Medulla oblongata (tissue), 1 donor: ENCODE measurements around the gene OR52K1.
A peak's percentile ranks its signal among the peaks of the same experiment; 100 is the strongest.
"Not testable (repeated sequence)": the region's sequence is repeated elsewhere in the genome, so short reads cannot be mapped to it uniquely, and the experiment has no call there.

Experiments
- DNase-seq: peaks from one replicate; pipeline ENCODE4 v3.0.0-alpha.2; 2015; ENCODE audit errors: extremely low spot score

Gene OR52K1

DNA sequence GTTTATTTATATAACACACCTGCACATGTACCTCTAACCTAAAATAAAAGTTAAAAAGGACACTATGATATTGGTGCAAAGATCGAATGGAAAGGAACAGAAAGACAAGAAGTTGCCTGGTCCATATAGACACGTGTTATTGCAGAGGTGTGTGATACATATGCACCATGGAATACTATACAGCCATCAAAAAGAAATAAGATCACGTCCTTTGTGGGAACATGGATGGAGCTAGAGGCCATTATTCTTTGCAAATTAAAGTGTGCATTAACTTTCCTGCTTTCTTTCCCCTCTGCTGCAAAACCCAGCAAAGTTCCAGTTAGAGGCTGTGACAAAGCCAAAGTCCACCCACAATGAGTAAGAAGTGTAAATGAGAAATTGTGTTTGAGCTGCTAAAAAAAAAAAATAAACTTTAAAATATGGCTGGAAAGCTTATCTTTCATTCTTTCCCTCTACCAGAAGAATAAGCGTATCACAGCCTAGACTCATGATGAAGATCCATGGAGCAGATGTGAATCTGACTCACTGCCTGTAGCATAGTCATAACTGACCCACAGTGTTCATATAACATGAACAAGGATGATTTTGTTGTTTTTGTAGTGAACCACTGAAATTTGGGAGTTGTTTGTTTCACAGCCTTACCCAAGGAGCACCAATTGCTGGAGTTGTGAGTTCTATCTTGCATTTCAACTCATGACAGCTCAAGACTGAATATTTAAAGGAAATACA lies 9.6 kb downstream of the OR52K1 start:
- no peak for DNase-seq

GRCh38 chr11:4493480-4493818 lies 11.0 kb downstream of the OR52K1 start:
- DNase-seq = no peak

GRCh38 chr11:4495487-4495886 lies 13.0 kb downstream of the OR52K1 start:
- DNase-seq = no peak

GRCh38 chr11:4495986-4496385 lies 13.5 kb downstream of the OR52K1 start:
- DNase-seq = no peak

GRCh38 chr11:4496557-4497248 lies 14.3 kb downstream of the OR52K1 start:
- DNase-seq = no peak

DNA sequence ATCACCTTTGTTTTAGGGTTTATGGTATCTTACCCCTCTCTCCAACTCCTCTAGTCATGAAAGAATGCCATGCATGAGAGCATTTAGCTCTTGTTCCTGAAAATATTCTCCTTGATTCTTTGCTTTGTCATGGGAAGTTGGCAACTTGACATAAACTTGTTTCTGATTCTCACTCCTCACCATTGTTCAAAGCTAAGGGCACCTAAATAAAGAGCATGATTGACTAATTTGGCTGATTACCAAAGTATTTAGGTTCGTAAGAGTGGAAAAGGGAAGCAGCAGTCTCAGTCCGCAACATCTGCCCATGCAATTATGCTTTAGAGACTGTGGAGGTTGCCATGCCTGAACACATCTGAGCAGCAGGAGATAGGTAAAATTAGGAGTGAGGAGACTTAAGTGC lies 26.4 kb downstream of the OR52K1 start:
- DNase-seq = no peak

DNA sequence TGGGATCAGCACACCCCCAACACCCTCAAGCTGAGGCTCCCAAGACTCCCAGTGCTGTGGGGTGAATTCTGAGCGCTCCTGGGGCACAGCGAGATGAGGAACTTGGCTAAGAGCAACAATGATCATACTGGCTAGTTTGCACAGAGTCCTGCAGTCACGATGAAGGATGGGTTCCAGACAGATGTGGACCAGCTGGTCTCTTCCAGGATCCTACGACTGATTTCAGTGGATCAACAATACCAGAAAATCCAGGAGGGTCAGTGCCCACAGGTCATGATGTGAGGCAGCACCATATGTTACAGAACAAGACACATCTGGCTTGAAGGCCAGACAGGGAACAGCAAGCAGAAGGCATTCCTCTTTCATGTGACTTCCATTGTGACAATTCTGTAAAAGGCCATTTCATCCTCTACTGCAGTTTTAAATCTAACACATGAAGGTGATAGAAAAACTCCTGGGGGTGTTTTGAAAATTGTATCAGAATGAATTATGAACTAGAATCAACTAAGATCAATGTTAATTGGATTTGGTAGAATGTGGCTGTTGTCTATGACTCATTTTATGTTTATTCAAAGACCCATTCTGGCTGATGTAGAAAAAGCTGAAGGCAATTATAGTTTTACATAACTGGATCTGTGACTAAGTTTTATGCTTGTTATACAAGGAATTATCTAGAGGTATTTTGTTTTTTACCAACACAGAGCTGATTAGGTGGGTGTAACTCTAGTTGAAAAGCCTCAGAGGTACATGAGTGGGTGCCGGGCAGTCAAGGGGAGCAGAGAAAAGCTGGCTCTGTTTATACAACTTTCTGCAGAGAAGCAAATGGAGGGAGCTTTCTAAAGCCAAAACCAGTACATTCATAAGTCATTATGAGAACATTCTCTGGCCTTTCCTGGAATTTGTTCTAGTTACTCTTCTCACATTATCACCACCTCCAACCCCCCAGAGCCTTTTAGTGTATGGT lies 29.1 kb downstream of the OR52K1 start:
- DNase-seq = no peak

DNA sequence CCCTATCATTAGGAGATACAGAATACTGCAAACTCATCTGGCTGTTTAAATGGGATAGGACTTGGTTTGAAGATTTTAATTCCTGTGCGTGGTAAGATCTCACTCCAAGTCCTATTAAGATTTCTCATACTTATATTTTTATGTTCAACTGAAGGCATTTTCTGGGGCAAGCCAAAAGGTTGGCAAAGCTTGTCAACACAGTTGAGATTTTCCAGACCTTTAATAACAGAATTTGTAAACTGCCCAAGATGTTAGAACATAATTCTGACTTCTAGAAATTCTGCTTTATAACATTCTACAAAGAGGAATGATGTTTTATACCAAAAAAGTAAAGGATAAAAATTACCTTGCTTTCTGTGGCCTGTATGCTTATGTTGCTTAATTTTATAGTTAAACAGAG lies 31.8 kb downstream of the OR52K1 start:
- DNase-seq = no peak

DNA sequence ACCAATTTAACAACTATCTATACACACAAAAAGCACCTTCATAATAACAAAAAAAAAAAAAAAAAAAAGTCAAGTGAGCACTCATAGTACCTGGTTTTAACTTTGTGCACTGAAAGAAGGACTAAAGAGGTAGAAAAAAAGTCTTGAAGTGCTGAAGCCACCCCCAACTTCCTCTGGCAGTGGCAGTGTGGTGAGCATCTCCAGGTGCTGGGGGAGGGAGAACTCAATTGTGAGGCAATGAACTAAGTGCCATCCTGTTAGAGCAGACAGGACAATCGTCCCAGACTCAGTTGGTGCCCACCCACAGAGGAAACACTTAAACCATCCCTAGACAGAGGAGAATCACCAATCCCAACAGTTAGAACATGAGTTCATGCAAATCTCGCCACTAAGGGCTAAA lies 39.9 kb downstream of the OR52K1 start:
- DNase-seq = no peak

DNA sequence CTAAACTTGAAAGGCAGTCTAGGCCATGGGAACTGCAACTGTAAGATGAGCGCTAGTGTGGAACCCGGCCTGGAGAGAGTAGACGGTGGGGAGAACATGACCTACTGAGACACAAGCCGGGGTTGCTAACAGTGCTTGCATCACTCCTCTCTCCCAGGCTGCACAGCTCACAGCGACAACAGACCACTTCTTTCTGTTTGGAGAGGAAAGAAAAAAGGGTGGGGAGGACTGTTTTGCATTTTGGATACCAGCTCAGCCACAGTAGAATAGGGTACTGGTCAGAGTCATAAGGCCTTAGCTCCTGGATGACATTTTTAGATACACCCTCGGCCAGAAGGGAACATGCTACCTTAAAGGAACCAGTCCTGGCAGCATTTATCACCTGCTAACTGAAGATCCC lies 40.3 kb downstream of the OR52K1 start:
- DNase-seq = no peak

DNA sequence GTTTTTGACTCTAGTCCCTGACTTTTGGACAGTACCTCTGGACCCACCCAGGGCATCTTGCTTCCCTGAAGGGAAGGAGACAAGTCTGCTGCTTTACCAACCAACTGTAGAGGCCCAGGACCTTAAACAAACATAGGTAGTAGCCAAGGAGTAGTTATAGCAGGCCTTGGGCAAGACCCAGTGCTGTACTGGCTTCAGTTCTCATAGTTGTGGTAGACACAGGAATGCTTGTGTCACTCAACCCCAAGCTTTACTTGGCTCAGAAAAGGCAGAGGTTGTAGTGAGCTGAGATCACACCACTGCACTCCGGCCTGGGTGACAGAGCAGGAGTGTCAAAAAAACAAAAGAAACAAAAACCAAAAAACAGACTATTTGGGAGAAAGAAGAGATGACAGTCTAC lies 41.2 kb downstream of the OR52K1 start:
- DNase-seq = no peak

DNA sequence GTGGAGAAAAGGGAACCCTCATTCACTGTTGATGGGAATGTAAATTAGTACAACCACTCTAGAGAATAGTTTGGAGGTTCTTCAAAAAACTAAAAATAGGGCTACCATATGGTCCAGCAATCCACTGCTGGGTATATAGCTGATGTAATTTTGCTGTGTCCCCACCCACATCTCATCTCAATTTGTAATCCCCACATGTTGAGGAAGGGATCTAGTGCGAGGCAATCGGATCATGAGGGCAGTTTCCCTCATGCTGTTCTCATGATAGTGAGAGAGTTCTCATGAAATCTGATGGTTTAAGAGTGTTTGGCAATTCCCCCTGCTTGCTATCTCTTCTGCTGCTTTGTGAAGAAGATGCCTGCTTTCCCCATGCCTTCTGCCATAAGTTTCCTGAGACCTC lies 45.5 kb downstream of the OR52K1 start:
- no peak for DNase-seq

GRCh38 chr11:4531686-4532085 lies 49.2 kb downstream of the OR52K1 start:
- DNase-seq = not testable (repeated sequence)

DNA sequence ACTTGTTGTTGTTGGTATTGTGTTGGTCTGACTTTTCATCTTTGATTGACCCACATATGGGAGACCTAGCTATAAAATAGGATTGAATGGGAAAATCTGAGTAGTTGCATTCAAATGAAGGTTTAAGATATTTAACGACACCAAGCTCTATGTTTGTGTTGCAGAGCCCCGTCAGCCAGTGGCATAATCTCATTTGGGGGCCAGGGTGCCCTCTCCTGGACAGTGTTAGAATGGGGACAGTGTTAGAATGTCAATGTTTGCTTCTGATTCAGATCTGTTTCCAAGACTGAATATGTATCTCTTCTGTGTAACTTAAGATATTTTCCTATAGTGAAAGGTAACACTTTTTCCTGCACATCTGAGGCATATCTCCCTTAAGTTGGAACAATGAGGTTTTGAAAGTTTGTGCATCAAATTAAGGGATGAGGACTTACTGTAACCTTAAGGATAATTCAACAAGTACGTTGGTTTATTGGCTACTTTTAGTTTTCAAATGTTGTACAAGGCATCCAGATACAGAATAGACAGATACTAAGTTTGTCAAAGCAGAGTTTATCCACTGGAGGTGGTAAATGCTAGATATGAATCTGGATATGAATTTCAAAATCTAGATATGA lies 57.3 kb downstream of the OR52K1 start:
- DNase-seq = peak; percentile 70

DNA sequence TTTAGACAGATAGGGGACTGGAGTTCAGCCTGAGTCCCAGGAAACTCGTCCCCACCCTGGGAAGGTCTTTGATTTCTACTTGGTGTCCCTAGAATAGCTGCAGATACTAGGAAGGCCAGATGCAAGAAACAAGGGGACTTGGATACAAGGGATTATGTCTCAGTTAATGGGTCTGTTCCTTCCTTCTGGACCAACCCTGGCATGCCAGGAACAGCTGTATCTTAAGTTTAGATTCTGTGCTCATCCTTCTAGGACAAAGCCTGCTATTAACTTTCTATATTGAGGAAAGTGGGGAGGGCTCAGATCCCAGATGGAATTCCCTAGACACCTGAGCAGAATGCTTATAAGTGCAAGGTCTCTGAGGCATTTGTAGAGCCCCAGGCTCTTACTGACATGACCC lies 58.6 kb downstream of the OR52K1 start:
- DNase-seq = no peak
